Measurements from ENCODE around the gene LY9.

GRCh38 chr1:160758521-160758920 is 37.5 kb upstream of the LY9 start:
- TF ChIP-seq SP1 (IDR thresholded peaks at IDR 0.05) (no peak), RAD21 (IDR thresholded peaks at IDR 0.05) (no peak), ZBTB33 (IDR thresholded peaks at IDR 0.05) (no peak), TAF1 (conservative IDR thresholded peaks at IDR 0.05) (no peak), YY1 (IDR thresholded peaks at IDR 0.05) (no peak)
- TF ChIP-seq, protein P1, sequence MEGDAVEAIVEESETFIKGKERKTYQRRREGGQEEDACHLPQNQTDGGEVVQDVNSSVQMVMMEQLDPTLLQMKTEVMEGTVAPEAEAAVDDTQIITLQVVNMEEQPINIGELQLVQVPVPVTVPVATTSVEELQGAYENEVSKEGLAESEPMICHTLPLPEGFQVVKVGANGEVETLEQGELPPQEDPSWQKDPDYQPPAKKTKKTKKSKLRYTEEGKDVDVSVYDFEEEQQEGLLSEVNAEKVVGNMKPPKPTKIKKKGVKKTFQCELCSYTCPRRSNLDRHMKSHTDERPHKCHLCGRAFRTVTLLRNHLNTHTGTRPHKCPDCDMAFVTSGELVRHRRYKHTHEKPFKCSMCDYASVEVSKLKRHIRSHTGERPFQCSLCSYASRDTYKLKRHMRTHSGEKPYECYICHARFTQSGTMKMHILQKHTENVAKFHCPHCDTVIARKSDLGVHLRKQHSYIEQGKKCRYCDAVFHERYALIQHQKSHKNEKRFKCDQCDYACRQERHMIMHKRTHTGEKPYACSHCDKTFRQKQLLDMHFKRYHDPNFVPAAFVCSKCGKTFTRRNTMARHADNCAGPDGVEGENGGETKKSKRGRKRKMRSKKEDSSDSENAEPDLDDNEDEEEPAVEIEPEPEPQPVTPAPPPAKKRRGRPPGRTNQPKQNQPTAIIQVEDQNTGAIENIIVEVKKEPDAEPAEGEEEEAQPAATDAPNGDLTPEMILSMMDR (IDR thresholded peaks at IDR 0.05; ENCODE audit: low read depth, low read length, missing input control): no peak
